ENCODE data around the gene PXDN. TPM values are rescaled to one million over a fixed set of nuclear protein-coding genes. Genes with fewer than 3 reads are reported as not detected.

PXDN gene
- total and polyA plus RNA-seq, 2 of the 13 experiments (the other 11 are each of a cell fraction or from before 2014, with no cell fraction given), result not detected

GRCh38 chr2:1740716-1741589 is 3.4 kb downstream of the PXDN start (continued):
- TF ChIP-seq ZBTB14 (CRISPR knock-in tag; IDR thresholded peaks at IDR 0.05) (no peak), HDAC2 (CRISPR knock-in tag; IDR thresholded peaks at IDR 0.05) (no peak), CHD2 (IDR thresholded peaks at IDR 0.05; ENCODE audit: low read depth, low read length) (no peak), NONO (IDR thresholded peaks at IDR 0.05) (no peak), NONO (CRISPR knock-in tag; conservative IDR thresholded peaks at IDR 0.05) (no peak), ZNF740 (CRISPR knock-in tag; IDR thresholded peaks at IDR 0.05) (no peak), PLSCR1 (CRISPR knock-in tag; IDR thresholded peaks at IDR 0.05; ENCODE audit: borderline replicate concordance) (no peak), ZNF776 (CRISPR knock-in tag; IDR thresholded peaks at IDR 0.05) (no peak), NR3C1 (CRISPR knock-in tag; IDR thresholded peaks at IDR 0.05) (no peak), ZNF605 (CRISPR knock-in tag; IDR thresholded peaks at IDR 0.05) (no peak), BCL3 (CRISPR knock-in tag; IDR thresholded peaks at IDR 0.05) (no peak)
